Nephron (organoid): ENCODE results near the gene HDAC4.

Experiments used
- H3K27ac Mint-ChIP-seq, 3 experiments: 2 replicates each; pipeline ENCODE4 v1.8.0; 2020; ENCODE audit warnings: mixed read lengths in 3 of 3, mild to moderate bottlenecking in 2 of 3, moderate library complexity in 1 of 3
- H3K27me3 Mint-ChIP-seq: 2 replicates; pipeline ENCODE4 v1.8.0; 2021; ENCODE audit warnings: low read depth, mild to moderate bottlenecking, moderate library complexity, mixed read lengths
- H3K36me3 Mint-ChIP-seq: 2 replicates; pipeline ENCODE4 v1.8.0; 2020; ENCODE audit warnings: low read depth, mixed read lengths
- H3K4me1 Mint-ChIP-seq: 2 replicates; pipeline ENCODE4 v1.8.0; 2020; ENCODE audit warnings: mixed read lengths
- H3K4me3 Mint-ChIP-seq, 3 experiments: 2 replicates each; pipeline ENCODE4 v1.8.0; 2020; ENCODE audit warnings: mild to moderate bottlenecking in 3 of 3, mixed read lengths in 3 of 3, moderate library complexity in 2 of 3
- H3K9me3 Mint-ChIP-seq: 2 replicates; pipeline ENCODE4 v1.8.0; 2020; ENCODE audit warnings: mixed read lengths
- CTCF ChIP-seq, 3 experiments: fragments of 200-600 bp; sonication (generic); IDR thresholded peaks; one replicate each; pipeline ENCODE4 v1.5.0; 2021; ENCODE audit warnings: antibody characterized with exemption in 3 of 3; ENCODE audit not compliant: unreplicated experiment in 3 of 3

The HDAC4 gene

GRCh38 chr2:239102266-239102665, 298.6 kb downstream of the HDAC4 start:
- H3K27me3 Mint-ChIP-seq, result no peaks in the 10 kb centered on the region
- TF ChIP-seq CTCF (IDR thresholded peaks at IDR 0.05; ENCODE audit: unreplicated experiment in 3 of 3), result no peak
- H3K9me3 Mint-ChIP-seq, result no peaks in the 10 kb centered on the region
- H3K36me3 Mint-ChIP-seq, result peaks cover 5% of the 10 kb centered on the region
- no peak overlapping the region for H3K27ac Mint-ChIP-seq
- H3K4me3 Mint-ChIP-seq, result no peak overlapping the region
- no peaks in the 10 kb centered on the region for H3K4me1 Mint-ChIP-seq

GRCh38 chr2:239101807-239102206, 299.0 kb downstream of the HDAC4 start:
- H3K4me3 Mint-ChIP-seq, result no peak overlapping the region
- no peaks in the 10 kb centered on the region for H3K9me3 Mint-ChIP-seq
- no peaks in the 10 kb centered on the region for H3K27me3 Mint-ChIP-seq
- no peaks in the 10 kb centered on the region for H3K4me1 Mint-ChIP-seq
- no peak for TF ChIP-seq CTCF (IDR thresholded peaks at IDR 0.05; ENCODE audit: unreplicated experiment in 3 of 3)
- H3K36me3 Mint-ChIP-seq, result peaks cover 5% of the 10 kb centered on the region
- no peak overlapping the region for H3K27ac Mint-ChIP-seq

GRCh38 chr2:239101071-239101470, 299.7 kb downstream of the HDAC4 start:
- Mint-ChIP-seq H3K27ac (no peak overlapping the region), H3K4me3 (no peak overlapping the region), H3K4me1 (no peaks in the 10 kb centered on the region), H3K9me3 (no peaks in the 10 kb centered on the region), H3K36me3 (peaks cover 5% of the 10 kb centered on the region), H3K27me3 (no peaks in the 10 kb centered on the region)
- no peak for TF ChIP-seq CTCF (IDR thresholded peaks at IDR 0.05; ENCODE audit: unreplicated experiment in 3 of 3)

GRCh38 chr2:239099474-239099873, 301.3 kb downstream of the HDAC4 start:
- H3K27me3 Mint-ChIP-seq, result no peaks in the 10 kb centered on the region
- H3K4me1 Mint-ChIP-seq, result no peaks in the 10 kb centered on the region
- no peaks in the 10 kb centered on the region for H3K9me3 Mint-ChIP-seq
- H3K4me3 Mint-ChIP-seq, result no peak overlapping the region
- TF ChIP-seq CTCF (IDR thresholded peaks at IDR 0.05; ENCODE audit: unreplicated experiment in 3 of 3), result no peak
- peaks cover 5% of the 10 kb centered on the region for H3K36me3 Mint-ChIP-seq
- H3K27ac Mint-ChIP-seq, result no peak overlapping the region

GRCh38 chr2:239098288-239098970, 302.4 kb downstream of the HDAC4 start:
- H3K4me3 Mint-ChIP-seq, result no peak overlapping the region
- H3K9me3 Mint-ChIP-seq, result no peaks in the 10 kb centered on the region
- H3K4me1 Mint-ChIP-seq, result peaks cover 4% of the 10 kb centered on the region
- H3K27me3 Mint-ChIP-seq, result no peaks in the 10 kb centered on the region
- H3K27ac Mint-ChIP-seq, result no peak overlapping the region
- peaks cover 5% of the 10 kb centered on the region for H3K36me3 Mint-ChIP-seq
- no peak for TF ChIP-seq CTCF (IDR thresholded peaks at IDR 0.05; ENCODE audit: unreplicated experiment in 3 of 3)

GRCh38 chr2:239097428-239097696, 303.5 kb downstream of the HDAC4 start:
- Mint-ChIP-seq H3K27ac (no peak overlapping the region), H3K27me3 (no peaks in the 10 kb centered on the region), H3K4me3 (no peak overlapping the region), H3K4me1 (peaks cover 4% of the 10 kb centered on the region), H3K36me3 (peaks cover 5% of the 10 kb centered on the region), H3K9me3 (no peaks in the 10 kb centered on the region)
- TF ChIP-seq CTCF (IDR thresholded peaks at IDR 0.05; ENCODE audit: unreplicated experiment in 3 of 3), result no peak
